Stimulated activated CD4-positive, alpha-beta T cell treated with anti-CD3 and anti-CD28 coated beads, Interleukin-4, amount 100 ng/mL, for 48 hours (primary cell): ENCODE data around the gene RFX5.
"Not testable (repeated sequence)": the region's sequence is repeated elsewhere in the genome, so short reads cannot be mapped to it uniquely, and the experiment has no call there.

Experiments
- DNase-seq, 2 donors: peaks; one replicate each; pipeline ENCODE4 v3.0.0-alpha.2; 2020; ENCODE audit warnings: low read depth in 2 of 2

Gene RFX5

GRCh38 chr1:151346769-151347522 is at the start of gene RFX5:
Gene RFX5 (minus strand): TSS chr1:151347252. CDS start chr1:151346320, 932 bp downstream.
- peak; percentile 82 to 93 for DNase-seq

- not testable (repeated sequence) for DNase-seq
Measured at GRCh38 chr1:151396265-151396664, 49.2 kb upstream of the RFX5 start.

- no peak for DNase-seq
Measured at GRCh38 chr1:151393583-151393982, 46.5 kb upstream of the RFX5 start.

GRCh38 chr1:151391079-151391563 is 44.1 kb upstream of the RFX5 start:
- DNase-seq = no peak

GRCh38 chr1:151390221-151391078 is 43.4 kb upstream of the RFX5 start:
- DNase-seq = not testable (repeated sequence)

- no peak for DNase-seq
Measured at GRCh38 chr1:151386002-151386401, 39.0 kb upstream of the RFX5 start.

- no peak for DNase-seq
Measured at GRCh38 chr1:151384584-151384983, 37.5 kb upstream of the RFX5 start.

- DNase-seq = no peak
Measured at GRCh38 chr1:151377150-151377884, 30.3 kb upstream of the RFX5 start.

GRCh38 chr1:151373196-151373595 is 26.1 kb upstream of the RFX5 start:
- DNase-seq = no peak

- DNase-seq = no peak
Measured at GRCh38 chr1:151372058-151372934, 25.2 kb upstream of the RFX5 start, which contains the start of gene SELENBP1. Gene SELENBP1 (minus strand): TSS chr1:151372705. CDS start chr1:151372641, 64 bp downstream.

GRCh38 chr1:151371370-151372057 is 24.5 kb upstream of the RFX5 start:
- DNase-seq = no peak

GRCh38 chr1:151370211-151370911 is 23.3 kb upstream of the RFX5 start:
- no peak for DNase-seq

GRCh38 chr1:151369621-151370048 is 22.6 kb upstream of the RFX5 start:
- no peak for DNase-seq

- DNase-seq = no peak
Measured at GRCh38 chr1:151369302-151369610, 22.2 kb upstream of the RFX5 start.

- DNase-seq = no peak
Measured at GRCh38 chr1:151368393-151369301, 21.6 kb upstream of the RFX5 start.

GRCh38 chr1:151367658-151368392 is 20.8 kb upstream of the RFX5 start:
- no peak for DNase-seq

GRCh38 chr1:151364996-151365395 is 17.9 kb upstream of the RFX5 start:
- no peak for DNase-seq
